NOMO-1 treated with dmso at 0.1 percent for 144 hours (cell line): ENCODE results near the gene DGLUCY.
A peak's percentile ranks its signal among the peaks of the same experiment; 100 is the strongest.
"Not testable (repeated sequence)": the region's sequence is repeated elsewhere in the genome, so short reads cannot be mapped to it uniquely, and the experiment has no call there.

Experiments used
- DNase-seq: peaks from one replicate; lab custom pipeline; 2025; ENCODE audit not compliant: unreplicated experiment; lab: John Stamatoyannopoulos, UW

Gene DGLUCY

DNA sequence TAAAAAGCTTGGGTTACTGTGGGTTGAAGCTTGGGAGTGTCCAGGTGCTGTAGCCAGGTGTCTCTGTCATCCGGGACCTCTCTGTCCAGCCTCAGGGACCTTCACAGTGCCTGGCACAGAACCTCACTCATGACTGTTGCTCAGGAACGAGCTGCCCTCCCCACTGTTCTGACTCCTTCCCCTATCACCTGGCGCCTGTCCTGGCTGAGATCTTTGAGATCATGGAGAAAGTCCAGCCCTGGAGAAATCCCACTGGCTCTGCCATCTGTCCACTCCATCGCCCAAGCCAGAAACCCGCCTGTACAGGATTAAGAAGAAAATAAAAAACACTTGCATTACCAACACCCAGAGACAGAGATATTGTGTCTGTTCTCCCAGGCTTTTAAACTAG, 53.5 kb downstream of the DGLUCY start:
- DNase-seq = no peak

GRCh38 chr14:91169951-91170350, 56.1 kb downstream of the DGLUCY start:
- DNase-seq = no peak

DNA sequence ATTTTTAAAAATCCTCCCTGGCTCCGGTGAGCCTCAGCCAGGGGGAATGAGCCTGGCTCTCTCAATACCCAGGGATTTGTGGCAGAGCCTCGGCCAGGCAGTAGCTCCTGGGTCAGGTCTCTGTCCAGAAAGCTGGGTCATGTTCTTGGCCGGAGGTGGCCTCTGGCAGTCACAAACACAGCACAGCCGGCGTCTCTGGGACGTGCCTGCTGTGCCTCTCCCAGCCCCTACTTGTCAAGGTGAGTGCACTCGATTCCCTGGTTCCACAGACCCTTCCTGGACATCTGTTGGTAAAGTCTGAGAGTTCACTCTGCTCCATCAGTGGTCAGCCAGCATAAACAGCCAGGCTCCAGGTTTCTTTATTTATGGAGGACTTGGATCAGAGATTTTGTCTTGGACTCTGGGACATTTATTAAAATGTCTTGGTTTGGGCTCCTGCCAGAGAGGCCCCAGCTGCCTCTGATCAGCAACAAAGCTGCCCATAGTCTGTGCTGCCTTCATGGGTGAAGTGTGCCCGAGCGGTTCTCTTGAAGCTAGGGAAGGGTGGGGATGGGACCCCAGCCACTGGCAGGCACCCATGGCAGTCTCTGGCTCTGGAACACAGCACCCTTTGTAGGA, 56.7 kb downstream of the DGLUCY start:
- no peak for DNase-seq

- no peak for DNase-seq
Measured at GRCh38 chr14:91171291-91171690, 57.4 kb downstream of the DGLUCY start.

DNA sequence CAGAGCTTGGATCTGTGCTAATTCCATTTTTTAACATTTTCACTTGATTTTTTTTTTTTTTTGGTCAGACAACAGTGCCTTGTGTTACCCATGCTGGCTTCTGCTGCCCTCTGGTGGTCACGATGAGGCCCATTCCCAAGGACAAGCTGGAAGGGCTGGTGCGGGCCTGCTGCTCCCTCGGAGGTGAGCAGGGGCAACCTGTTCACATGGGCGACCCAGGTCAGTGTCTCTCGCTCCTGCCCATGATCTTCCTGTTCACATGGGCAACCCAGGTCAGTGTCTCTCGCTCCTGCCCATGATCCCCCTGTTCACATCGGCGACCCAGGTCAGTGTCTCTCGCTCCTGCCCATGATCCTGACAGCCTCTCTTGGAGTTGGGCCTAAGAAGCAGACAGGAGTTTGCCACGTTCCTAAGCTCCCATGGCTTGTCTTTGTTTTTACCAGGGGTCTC, 59.4 kb downstream of the DGLUCY start:
- no peak for DNase-seq

DNA sequence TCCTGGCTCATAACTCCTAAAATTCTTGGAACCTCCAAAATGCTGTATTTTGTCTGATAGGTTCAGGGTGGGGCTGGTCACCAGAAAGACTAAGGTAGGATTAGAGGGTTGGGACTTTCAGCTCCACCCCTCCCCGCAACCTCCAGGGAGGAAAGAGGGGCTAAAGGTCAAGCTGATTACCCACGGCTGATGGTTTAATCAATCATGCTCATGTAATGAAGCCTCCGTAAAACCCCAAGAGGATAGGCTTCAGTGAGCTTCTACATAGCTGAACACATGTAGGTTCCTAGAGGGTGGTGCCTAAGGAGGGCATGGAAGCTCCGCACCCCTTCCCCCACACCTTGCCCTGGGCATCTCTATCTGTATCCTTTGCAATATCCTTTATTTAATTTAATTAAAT, 60.0 kb downstream of the DGLUCY start:
- no peak for DNase-seq

DNA sequence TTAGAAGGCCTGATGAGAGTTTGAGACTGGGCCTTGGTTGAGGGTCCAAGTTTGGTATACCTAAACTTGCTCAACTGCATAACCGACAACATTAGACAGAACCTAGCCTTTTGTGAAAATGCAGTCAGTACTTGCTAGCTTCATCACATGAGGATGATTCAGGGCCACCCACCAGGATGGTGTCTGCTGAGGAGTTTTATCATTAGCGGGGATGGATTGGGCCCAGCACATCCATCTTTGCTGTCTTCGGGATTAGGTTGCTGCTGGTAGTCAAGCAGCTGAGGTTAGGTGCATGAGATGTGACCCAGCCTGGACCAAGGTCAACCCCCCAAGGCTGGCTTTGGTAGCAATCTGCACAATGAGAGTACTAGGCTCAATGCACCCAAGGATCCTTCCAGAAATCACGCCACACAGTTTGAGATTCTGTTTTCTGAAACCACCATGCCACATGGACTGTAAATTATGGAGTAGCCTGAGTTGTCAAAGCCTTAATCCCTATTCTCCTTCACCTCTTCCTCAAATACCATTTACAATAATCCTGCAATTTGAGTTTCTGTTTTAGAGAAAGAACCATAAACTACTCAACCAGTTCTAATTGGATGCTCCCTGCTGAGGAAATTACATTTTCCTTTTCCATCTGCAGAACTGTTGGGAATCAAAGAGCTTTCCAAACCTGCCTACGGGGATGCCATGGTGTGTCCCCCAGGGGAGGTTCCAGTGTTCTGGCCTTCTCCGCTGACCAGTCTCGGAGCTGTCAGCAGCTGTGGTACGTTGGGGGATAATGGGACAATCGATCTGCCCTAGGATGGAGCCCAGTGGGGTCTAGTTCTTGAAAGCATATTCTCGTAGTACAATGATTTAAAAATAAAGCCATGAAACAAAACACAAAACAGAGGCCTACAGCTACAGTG, 61.7 kb downstream of the DGLUCY start:
- no peak for DNase-seq

- peak; percentile 6 for DNase-seq
Measured at GRCh38 chr14:91177073-91178034, 63.5 kb downstream of the DGLUCY start.

DNA sequence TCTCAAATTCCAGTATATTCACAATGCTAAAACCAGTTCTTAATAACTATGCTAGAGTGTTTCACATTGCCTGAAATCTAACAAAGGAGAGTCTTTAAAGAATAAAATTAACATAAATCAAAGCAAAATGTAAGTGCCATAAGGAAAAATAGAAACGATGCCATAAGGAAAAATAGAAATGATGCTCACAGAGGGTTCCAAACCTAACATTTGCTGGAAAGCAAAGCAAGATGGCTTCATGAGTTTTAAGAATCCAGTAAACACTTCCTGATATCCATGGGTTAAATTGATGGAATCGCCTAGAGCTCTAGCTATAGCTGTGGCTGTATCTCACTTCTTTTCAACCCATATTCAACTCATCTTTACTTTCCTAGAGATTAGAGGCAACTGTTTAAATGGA, 66.7 kb downstream of the DGLUCY start:
- DNase-seq = no peak

DNA sequence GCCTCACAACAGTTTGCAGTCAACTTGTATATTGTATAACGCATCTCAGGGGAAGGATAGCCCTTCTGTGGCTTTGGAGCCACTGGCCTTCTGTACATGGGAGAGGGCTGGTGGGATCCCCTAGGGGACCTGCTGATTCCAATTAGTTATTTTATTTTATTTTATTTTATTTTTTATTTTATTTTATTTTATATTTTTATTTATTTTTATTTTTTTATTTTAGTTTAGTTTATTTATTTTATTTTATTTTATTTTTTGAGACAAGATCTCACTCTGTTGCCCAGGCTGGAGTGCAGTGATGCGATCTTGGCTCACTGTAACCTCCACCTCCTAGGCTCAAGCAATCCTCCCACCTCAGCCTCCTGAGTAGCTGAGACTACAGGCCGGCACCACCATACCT, 68.9 kb downstream of the DGLUCY start:
- not testable (repeated sequence) for DNase-seq

DNA sequence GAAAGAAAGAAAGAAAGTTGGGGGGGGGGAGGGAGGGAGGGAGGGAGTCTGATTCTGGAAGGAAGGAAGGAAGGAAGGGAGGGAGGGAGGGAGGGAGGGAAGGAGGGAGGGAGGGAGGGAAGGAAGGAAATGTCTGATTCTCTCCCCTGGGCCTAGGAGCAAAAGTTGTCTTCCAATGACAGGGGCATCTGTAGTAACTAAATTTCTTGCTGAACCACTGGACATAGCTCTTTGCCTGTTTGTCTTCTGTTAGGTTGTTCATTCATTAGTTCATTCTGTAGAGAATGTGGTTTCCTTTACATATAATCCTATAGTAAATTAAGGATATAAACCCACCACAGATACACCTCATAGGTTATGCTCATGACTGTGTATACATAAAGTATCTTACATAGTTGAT, 70.7 kb downstream of the DGLUCY start:
- no peak for DNase-seq

DNA sequence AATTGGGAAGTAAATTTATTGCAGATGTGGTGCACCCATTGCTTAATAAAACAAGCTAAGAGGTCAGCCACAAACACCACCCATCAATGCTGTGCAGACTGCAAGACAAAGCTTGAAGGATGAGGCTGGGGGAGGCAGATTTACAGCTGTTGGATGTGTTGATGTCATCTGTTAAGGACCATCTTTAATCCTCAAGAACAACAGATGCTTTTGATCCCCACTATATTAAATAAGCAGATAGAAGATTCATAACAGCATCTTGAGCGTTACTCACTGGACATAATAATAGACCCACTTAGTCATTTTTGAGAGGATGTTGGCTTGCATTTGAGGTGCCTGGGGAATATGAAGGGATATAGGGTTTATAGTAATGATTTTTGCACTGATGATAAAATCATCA, 71.8 kb downstream of the DGLUCY start:
- no peak for DNase-seq

DNA sequence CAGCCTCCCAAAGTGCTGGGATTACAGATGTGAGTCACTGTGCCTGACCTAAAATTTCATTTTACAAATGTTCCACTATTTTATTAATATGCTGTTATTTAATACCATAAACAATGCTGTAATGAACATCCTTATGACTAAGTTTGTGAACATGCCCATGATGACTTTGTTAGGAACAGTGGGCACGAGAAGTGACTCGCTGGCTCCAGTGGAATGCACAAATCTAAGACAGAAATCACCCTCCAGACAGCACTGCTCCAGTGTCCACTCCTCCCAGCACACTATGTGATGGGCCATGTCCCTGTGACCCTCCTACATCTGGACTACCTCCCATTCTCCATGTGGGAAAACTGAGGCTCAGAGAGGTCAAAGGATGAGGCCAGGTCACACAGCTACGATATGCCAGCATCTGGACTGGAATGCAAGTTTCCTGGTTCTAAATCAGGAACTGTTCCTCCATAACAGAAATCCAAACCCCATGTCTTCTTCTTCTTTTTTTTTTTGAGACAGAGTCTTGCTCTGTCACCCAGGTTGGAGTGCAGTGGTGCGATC, 72.7 kb downstream of the DGLUCY start:
- DNase-seq = no peak

DNA sequence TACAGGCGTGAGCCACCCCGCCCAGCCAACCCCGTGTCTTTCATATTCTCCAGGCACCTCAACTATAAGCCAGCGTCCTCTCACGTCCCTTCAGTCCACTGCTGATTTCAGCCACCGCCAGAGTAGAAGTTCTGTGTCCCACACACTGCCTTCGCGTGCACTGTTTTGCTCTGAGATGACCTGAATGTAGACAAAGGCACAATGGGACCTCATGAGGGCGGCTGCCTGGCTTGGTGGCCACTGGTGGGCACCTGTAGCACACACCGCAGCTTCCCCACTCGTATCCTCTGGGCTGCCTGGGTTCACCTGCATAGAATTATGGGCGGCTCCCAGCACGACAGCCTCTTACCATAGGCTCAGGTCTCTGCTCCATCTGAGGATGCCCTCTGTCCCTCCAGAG, 73.4 kb downstream of the DGLUCY start:
- DNase-seq = no peak

- DNase-seq = no peak
Measured at GRCh38 chr14:91190853-91191252, 77.0 kb downstream of the DGLUCY start.

DNA sequence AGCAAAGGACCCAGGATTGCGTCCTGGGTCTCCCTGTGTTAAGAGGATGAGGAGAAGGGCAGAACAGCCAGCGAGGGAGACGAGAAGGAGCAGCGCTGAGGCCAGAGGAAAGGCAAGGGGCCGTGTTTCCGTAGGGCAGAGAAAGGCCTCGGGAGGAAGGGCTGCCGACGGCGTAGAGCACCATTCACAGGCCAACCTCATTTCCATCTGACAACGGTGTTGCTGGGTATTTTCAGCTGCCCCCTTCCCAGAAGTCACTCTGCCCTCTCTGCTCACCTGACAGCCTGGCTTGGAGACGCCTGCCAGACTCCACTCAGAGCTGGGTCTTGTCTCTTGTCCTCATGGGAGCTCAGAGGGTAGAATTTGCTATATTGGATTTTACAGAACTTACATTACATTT, 79.2 kb downstream of the DGLUCY start:
- DNase-seq = no peak

GRCh38 chr14:91195881-91196280, 82.0 kb downstream of the DGLUCY start:
- no peak for DNase-seq

GRCh38 chr14:91197631-91198030, 83.8 kb downstream of the DGLUCY start:
- DNase-seq = no peak

DNA sequence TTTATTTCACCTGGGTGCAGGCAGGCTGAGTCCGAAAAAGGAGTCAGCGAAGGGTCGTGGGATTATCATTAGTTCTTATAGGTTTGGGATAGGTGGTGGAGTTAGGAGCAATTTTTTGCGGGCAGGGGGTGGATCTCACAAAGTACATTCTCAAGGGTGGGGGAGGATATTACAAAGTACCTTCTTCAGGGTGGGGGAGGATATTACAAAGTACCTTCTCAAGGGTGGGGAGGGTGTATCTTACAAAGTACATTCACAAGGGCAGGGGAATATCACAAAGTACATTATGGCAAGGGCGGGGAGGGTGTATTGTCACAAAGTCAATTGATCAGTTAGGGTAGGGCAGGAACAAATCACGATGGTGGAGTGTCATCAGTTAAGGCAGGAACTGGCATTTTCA, 86.9 kb downstream of the DGLUCY start:
- not testable (repeated sequence) for DNase-seq

DNA sequence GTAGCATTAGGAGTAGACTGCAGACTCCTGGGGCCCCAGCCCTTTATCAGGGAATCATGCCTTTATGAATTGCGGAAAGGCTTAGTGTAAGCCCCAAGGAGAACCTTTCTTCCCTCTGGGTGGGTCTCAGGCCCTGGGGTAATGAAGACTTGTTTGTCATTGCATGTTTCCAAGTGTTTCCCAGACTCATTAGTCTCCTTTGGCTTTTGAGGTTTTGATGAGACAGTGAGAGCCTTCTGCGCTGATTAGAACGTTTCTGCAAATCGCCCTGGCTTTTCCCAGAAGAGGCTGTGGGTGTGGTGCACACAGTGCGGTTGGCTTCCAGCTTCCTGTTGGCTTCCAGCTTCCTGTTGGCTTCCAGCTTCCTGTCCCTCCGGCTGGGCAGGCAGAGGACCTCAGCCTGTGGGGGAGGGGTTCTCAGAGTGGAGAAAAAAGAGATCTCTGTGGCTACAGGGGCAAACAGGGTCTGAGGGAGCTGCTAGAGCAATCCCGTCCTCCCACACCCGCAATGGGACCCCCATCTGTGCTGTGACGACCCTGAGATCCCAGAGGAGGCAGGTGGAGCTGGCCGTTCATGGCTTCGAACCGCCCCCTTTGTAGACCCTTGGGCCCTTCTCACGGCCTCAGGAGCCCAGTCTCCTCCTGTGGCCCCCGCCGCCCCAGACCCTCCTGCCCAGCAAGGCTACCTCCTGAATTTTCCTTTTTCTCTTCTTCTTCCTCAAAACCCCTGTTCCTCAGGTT, 88.5 kb downstream of the DGLUCY start:
- no peak for DNase-seq
